ENCODE measurements around the gene COL5A3.

GRCh38 chr19:9941671-9942070 is 68.6 kb downstream of the COL5A3 start:
- TF ChIP-seq CTCF (IDR thresholded peaks at IDR 0.05; ENCODE audit: low read length) (no peak), EZH2 (IDR thresholded peaks at IDR 0.05; ENCODE audit: borderline replicate concordance, low read length) (no peak)
